Tibial artery (tissue), 4 donors: Measurements from ENCODE around the gene TATDN2.
"Not testable (repeated sequence)": the region's sequence is repeated elsewhere in the genome, so short reads cannot be mapped to it uniquely, and the experiment has no call there.

Source experiments
- DNase-seq, 2 donors: peaks; one replicate each; pipeline ENCODE4 v3.0.0-alpha.2; 2019
- H3K27ac ChIP-seq, 2 donors: fragments of 200-600 bp; sonication (generic) in 1 of 2; 1 replicate in 1 of 2; 2 replicates in 1 of 2; pipeline ENCODE4 v1.5.1; 2018 to 2019; ENCODE audit warnings: mild to moderate bottlenecking in 1 of 2
- H3K27me3 ChIP-seq, 2 donors: fragments of 200-600 bp; sonication (generic) in 1 of 2; one replicate each; pipeline versions ENCODE4 v1.5.1 to v1.6.0; 2016 to 2019
- H3K36me3 ChIP-seq, 3 donors: fragments of 200-600 bp; sonication (generic) in 2 of 3; one replicate each; pipeline ENCODE4 v1.5.1; 2016 to 2019; ENCODE audit warnings: mild to moderate bottlenecking in 2 of 3
- H3K4me1 ChIP-seq, 4 donors: fragments of 200-600 bp; sonication (generic) in 2 of 4; 1 replicate in 3 of 4; 2 replicates in 1 of 4; pipeline ENCODE4 v1.5.1; 2016 to 2019
- H3K4me3 ChIP-seq, 2 donors: fragments of 200-600 bp; sonication (generic) in 1 of 2; 1 replicate in 1 of 2; 2 replicates in 1 of 2; pipeline ENCODE4 v1.5.1; 2018 to 2019; ENCODE audit warnings: mild to moderate bottlenecking in 2 of 2
- H3K9me3 ChIP-seq, 3 donors: fragments of 200-600 bp; sonication (generic) in 1 of 3; one replicate each; pipeline ENCODE4 v1.5.1; 2016 to 2019
- intact Hi-C: fragments of 100-400 bp; cut with DNase I; formaldehyde crosslinking; loops from one replicate; pipeline ENCODE4 v1.15.0; 2023; ENCODE audit warnings: low total_unique reads
- TF ChIP-seq, protein P1 (sequence below), 2 experiments: fragments of 200-600 bp in 1 of 2; fragments of 450-650 bp in 1 of 2; IDR thresholded peaks; one replicate each; pipeline ENCODE4 v1.5.1; 2017 to 2019; ENCODE audit warnings: antibody characterized with exemption in 2 of 2, mild to moderate bottlenecking in 1 of 2, moderate library complexity in 1 of 2

The TATDN2 gene

DNA sequence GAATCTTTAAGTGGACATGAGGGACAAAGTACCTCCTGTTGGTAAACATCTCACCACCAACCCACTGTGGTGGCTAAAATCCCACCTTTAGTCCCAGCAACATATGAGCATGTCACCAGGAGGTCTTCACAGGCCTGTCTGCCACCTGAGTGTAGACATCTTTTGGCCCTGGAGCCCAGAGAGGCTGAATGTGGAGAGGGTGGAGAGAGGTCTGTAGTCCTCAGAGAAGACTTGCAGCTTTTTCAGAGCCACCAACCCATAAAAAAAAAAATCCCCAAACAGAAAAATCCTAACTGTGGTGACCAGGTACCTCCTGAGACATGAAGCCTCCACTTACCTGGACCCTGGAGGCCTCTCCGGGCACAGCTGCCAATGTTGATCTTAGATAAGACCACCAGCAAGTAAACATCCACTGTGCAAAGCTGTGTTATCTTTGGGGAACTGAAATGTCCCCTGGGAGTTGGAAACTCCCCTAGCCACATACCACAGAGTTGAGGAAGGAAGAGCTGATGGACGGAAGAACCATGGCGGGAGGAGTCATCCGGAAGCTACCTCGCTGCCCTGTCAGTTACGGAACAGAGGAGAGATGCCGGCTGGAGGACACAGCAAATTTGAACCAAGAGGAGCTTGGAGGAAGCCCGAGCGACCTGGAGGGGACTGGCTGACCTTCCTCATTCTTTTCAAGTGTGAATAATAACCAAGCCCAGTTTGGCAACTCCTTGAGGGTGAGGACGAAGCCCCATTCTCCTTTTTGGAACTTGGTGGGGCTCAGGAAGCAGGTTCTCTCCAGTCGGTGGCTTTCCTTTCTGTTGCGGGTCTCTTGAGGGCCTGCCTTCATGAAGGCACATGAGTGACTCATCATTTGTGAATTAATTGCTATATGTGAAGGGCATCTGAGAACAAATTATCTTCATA, 44.5 kb downstream of the TATDN2 start, which contains the start of gene GHRL:
GHRL (minus strand) TSS at position 443 of the 915 bp plus-strand sequence. CDS start 2,767 bp downstream, outside the sequence.
- Histone ChIP-seq H3K9me3 (no peaks in the 10 kb centered on the region), H3K4me3 (no peak within 1 kb of the TSS), H3K27ac (no peak within 1 kb of the TSS), H3K36me3 (peaks cover 13 to 87% (median 24%) of the 10 kb centered on the region in 3 donors), H3K27me3 (no peaks in the 10 kb centered on the region), H3K4me1 (no peaks in the 10 kb centered on the region)
- DNase-seq: no peak
- TF ChIP-seq, protein P1, sequence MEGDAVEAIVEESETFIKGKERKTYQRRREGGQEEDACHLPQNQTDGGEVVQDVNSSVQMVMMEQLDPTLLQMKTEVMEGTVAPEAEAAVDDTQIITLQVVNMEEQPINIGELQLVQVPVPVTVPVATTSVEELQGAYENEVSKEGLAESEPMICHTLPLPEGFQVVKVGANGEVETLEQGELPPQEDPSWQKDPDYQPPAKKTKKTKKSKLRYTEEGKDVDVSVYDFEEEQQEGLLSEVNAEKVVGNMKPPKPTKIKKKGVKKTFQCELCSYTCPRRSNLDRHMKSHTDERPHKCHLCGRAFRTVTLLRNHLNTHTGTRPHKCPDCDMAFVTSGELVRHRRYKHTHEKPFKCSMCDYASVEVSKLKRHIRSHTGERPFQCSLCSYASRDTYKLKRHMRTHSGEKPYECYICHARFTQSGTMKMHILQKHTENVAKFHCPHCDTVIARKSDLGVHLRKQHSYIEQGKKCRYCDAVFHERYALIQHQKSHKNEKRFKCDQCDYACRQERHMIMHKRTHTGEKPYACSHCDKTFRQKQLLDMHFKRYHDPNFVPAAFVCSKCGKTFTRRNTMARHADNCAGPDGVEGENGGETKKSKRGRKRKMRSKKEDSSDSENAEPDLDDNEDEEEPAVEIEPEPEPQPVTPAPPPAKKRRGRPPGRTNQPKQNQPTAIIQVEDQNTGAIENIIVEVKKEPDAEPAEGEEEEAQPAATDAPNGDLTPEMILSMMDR (IDR thresholded peaks at IDR 0.05): no peak
- intact Hi-C loops: no loop called here

DNA sequence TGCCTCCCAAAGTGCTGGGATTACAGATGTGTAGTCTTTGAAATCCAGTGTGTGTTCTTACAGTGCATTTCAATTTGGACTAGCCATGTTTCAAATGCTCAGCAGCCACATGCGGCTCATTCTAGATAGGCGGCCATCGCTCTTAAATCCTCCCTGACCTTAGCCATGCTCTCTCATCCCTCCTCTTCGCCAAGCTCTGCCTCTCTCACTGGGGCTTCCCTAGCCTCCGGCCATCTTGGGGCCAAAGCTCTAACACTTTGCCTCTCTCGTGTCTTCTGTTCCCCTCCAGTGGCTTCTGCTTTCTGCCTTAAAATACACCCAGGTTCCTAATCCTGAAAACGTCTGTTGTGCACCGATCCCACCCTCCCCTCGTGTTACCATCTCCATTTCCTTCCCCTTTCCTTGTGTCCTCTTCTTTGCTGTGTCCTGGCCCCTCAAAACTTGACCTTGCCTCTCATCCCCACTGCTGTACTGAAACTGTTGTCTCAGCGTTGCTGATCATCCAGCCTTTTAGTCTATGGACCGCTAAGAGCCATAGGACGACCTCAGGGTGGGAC, 45.8 kb downstream of the TATDN2 start:
- no peaks in the 10 kb centered on the region for H3K27me3 ChIP-seq
- peaks cover 10 to 74% (median 16%) of the 10 kb centered on the region in 3 donors for H3K36me3 ChIP-seq
- no peaks in the 10 kb centered on the region for H3K9me3 ChIP-seq
- H3K4me1 ChIP-seq: no peaks in the 10 kb centered on the region
- intact Hi-C loops: no loop called here
- no peak overlapping the region for H3K4me3 ChIP-seq
- TF ChIP-seq, protein P1 (IDR thresholded peaks at IDR 0.05): no peak
- no peak overlapping the region for H3K27ac ChIP-seq
- DNase-seq: no peak

DNA sequence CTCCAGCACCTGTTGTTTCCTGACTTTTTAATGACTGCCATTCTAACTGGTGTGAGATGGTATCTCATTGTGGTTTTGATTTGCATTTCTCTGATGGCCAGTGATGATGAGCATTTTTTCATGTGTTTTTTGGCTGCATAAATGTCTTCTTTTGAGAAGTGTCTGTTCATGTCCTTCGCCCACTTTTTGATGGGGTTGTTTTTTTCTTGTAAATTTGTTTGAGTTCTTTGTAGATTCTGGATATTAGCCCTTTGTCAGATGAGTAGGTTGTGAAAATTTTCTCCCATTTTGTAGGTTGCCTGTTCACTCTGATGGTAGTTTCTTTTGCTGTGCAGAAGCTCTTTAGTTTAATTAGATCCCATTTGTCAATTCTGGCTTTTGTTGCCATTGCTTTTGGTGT, 49.8 kb downstream of the TATDN2 start:
- intact Hi-C loops, DNase-seq: not testable (repeated sequence)
- peaks cover 41 to 75% (median 41%) of the 10 kb centered on the region in 3 donors for H3K36me3 ChIP-seq

DNA sequence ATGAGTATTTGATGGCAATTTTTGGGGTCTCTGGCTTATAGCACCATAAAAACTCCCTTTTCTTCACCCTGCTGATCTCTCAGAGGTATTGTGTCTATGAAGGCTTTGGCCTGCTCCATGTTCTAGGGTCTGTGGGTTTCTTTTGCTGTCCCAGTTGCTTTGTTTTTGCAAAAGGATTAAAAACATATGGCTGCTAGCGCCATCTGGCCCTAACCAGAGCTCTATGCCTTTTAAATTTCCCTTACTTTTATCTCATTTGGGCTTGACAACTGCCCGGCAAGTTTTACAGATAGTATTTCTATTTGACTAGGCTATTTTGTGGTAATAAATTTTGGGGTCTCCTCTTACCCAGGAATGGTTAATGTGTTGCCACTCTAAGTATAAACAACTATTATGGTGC, 50.9 kb downstream of the TATDN2 start:
- intact Hi-C loops: no loop called here

More for the DNA sequence above, 49.8 kb downstream of the TATDN2 start:
- H3K9me3 ChIP-seq, H3K4me3 ChIP-seq, H3K4me1 ChIP-seq, H3K27ac ChIP-seq, H3K27me3 ChIP-seq: not testable (repeated sequence)

DNA sequence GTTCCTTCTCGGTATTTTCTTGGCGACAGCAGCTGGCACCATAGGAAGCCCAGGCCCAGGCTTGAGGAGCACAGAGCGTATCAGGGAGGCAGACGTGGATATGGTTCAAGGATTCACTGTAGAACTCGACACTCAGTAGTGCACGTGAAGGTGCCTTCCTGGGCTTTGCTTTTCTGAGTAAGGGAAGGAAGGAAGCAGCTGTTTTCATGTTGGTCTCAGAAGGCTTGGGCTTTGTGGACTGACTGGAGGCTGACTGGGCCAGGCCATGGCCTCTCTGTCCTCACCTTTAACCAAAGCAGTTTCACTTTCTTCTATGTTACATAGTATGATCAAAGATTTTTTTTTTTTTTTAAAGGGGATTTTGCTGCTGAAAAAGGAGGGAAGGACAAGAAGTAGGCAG, 51.4 kb downstream of the TATDN2 start:
- Histone ChIP-seq H3K27me3 (no peaks in the 10 kb centered on the region), H3K9me3 (no peaks in the 10 kb centered on the region), H3K4me1 (no peaks in the 10 kb centered on the region), H3K27ac (no peak overlapping the region), H3K4me3 (no peak overlapping the region), H3K36me3 (peaks cover 57 to 76% (median 57%) of the 10 kb centered on the region in 3 donors)
- DNase-seq: no peak
- TF ChIP-seq, protein P1 (IDR thresholded peaks at IDR 0.05): no peak
- intact Hi-C loops: no loop called here

More for the DNA sequence above, 50.9 kb downstream of the TATDN2 start:
- DNase-seq: no peak
- Histone ChIP-seq H3K4me1 (no peaks in the 10 kb centered on the region), H3K27ac (no peak overlapping the region), H3K36me3 (peaks cover 52 to 76% (median 52%) of the 10 kb centered on the region in 3 donors), H3K4me3 (no peak overlapping the region), H3K9me3 (no peaks in the 10 kb centered on the region), H3K27me3 (no peaks in the 10 kb centered on the region)
- TF ChIP-seq, protein P1 (IDR thresholded peaks at IDR 0.05): no peak

DNA sequence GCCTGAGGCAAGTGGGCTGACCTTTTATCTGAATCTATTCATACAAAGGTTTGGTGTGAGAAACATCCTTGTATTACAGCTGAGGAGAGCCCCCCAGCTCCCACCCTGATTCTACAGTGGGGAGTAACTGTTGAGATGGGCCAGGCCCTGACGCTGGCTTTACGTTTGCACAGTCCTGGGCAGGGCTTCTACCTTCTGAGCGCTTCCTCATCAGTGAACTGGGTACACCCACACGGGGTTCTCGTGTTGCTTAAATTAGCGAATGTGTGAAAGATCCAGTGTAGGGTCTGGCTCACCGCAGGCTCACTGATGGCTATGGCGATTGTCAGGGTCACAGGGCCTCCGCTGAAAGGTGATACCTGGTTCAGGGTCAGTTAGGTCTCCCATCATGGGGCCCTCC, 51.8 kb downstream of the TATDN2 start:
- Histone ChIP-seq H3K27ac (no peak overlapping the region), H3K27me3 (no peaks in the 10 kb centered on the region), H3K4me3 (no peak overlapping the region), H3K9me3 (no peaks in the 10 kb centered on the region), H3K4me1 (no peaks in the 10 kb centered on the region), H3K36me3 (peaks cover 60 to 78% (median 61%) of the 10 kb centered on the region in 3 donors)
- TF ChIP-seq, protein P1 (IDR thresholded peaks at IDR 0.05): no peak
- no peak for DNase-seq
- intact Hi-C loops: no loop called here
